Mesothelial cell of epicardium (in vitro differentiated cells): Measurements from ENCODE around the gene RDH14. TPM values are rescaled to one million over a fixed set of nuclear protein-coding genes. Genes with fewer than 3 reads are reported as not detected.
A peak's percentile ranks its signal among the peaks of the same experiment; 100 is the strongest.

Source experiments
- DNase-seq, 2 experiments: peaks; one replicate each; pipeline ENCODE4 v3.0.0; 2021; ENCODE audit warnings: low spot score in 2 of 2; ENCODE audit not compliant: unreplicated experiment in 2 of 2
- H3K27ac Mint-ChIP-seq: 2 replicates; pipeline ENCODE4 v1.8.0; 2021; ENCODE audit warnings: mixed read lengths
- H3K27me3 Mint-ChIP-seq: 2 replicates; pipeline ENCODE4 v1.8.0; 2021; ENCODE audit warnings: low read depth, mixed read lengths
- H3K36me3 Mint-ChIP-seq: 2 replicates; pipeline ENCODE4 v1.8.0; 2021; ENCODE audit warnings: mixed read lengths
- H3K4me1 Mint-ChIP-seq: 2 replicates; pipeline ENCODE4 v1.8.0; 2021; ENCODE audit warnings: mixed read lengths
- H3K4me3 Mint-ChIP-seq: 2 replicates; pipeline ENCODE4 v1.8.0; 2021; ENCODE audit warnings: mild to moderate bottlenecking, moderate library complexity, mixed read lengths
- H3K9me3 Mint-ChIP-seq: 2 replicates; pipeline ENCODE4 v1.8.0; 2021; ENCODE audit warnings: mixed read lengths
- CTCF ChIP-seq: fragments of 200-600 bp; sonication (generic); IDR thresholded peaks from one replicate; pipeline ENCODE4 v1.5.0; 2021; ENCODE audit warnings: antibody characterized with exemption; ENCODE audit not compliant: unreplicated experiment
- total RNA-seq: library from RNA; stranded (reverse); gene quantifications from 3 replicates; pipeline ENCODE4 v1.2.1, GENCODE V29; 2021

Gene RDH14
- total RNA-seq, 1 donor from 2014 or later, result 22.3 TPM

GRCh38 chr2:18578033-18578432 is 17.6 kb upstream of the RDH14 start:
- Mint-ChIP-seq H3K4me3 (no peak overlapping the region), H3K36me3 (peaks cover 12% of the 10 kb centered on the region), H3K4me1 (no peaks in the 10 kb centered on the region), H3K27me3 (no peaks in the 10 kb centered on the region), H3K27ac (no peak overlapping the region), H3K9me3 (peaks cover 26% of the 10 kb centered on the region)
- DNase-seq, result no peak
- TF ChIP-seq CTCF, result no peak

- no peak overlapping the region for H3K27ac Mint-ChIP-seq
- no peaks in the 10 kb centered on the region for H3K27me3 Mint-ChIP-seq
- peaks cover 47% of the 10 kb centered on the region for H3K9me3 Mint-ChIP-seq
- H3K4me1 Mint-ChIP-seq, result peaks cover 5% of the 10 kb centered on the region
- TF ChIP-seq CTCF, result no peak
- peaks cover 56% of the 10 kb centered on the region for H3K36me3 Mint-ChIP-seq
- no peak for DNase-seq
- no peak overlapping the region for H3K4me3 Mint-ChIP-seq
Measured at GRCh38 chr2:18566145-18566769, 5.8 kb upstream of the RDH14 start.

- H3K27me3 Mint-ChIP-seq, result no peaks in the 10 kb centered on the region
- H3K4me1 Mint-ChIP-seq, result peaks cover 40% of the 10 kb centered on the region
- no peak for TF ChIP-seq CTCF
- no peak for DNase-seq
- peak overlapping the region; percentile 97 for H3K27ac Mint-ChIP-seq
- H3K36me3 Mint-ChIP-seq, result peaks cover 25% of the 10 kb centered on the region
- peaks cover 12% of the 10 kb centered on the region for H3K9me3 Mint-ChIP-seq
- peak overlapping the region; percentile 94 for H3K4me3 Mint-ChIP-seq
Measured at GRCh38 chr2:18560797-18561085, 288 bp upstream of the RDH14 start.

GRCh38 chr2:18559531-18560030 is 872 bp downstream of the RDH14 start:
- Mint-ChIP-seq H3K9me3 (peaks cover under 1% of the 10 kb centered on the region), H3K36me3 (peaks cover 24% of the 10 kb centered on the region), H3K27ac (peak overlapping the region; percentile 95), H3K4me1 (peaks cover 40% of the 10 kb centered on the region), H3K4me3 (peak overlapping the region; percentile 94), H3K27me3 (no peaks in the 10 kb centered on the region)
- TF ChIP-seq CTCF, result no peak
- DNase-seq, result no peak

- Mint-ChIP-seq H3K4me3 (peak overlapping the region; percentile 94), H3K36me3 (peaks cover 20% of the 10 kb centered on the region), H3K27me3 (no peaks in the 10 kb centered on the region), H3K27ac (peak overlapping the region; percentile 95), H3K4me1 (peaks cover 45% of the 10 kb centered on the region), H3K9me3 (no peaks in the 10 kb centered on the region)
- TF ChIP-seq CTCF, result no peak
- no peak for DNase-seq
Measured at GRCh38 chr2:18558458-18558857, 2.0 kb downstream of the RDH14 start.

GRCh38 chr2:18557121-18557520 is 3.3 kb downstream of the RDH14 start:
- Mint-ChIP-seq H3K9me3 (no peaks in the 10 kb centered on the region), H3K4me3 (no peak overlapping the region), H3K27me3 (no peaks in the 10 kb centered on the region), H3K36me3 (peaks cover 17% of the 10 kb centered on the region), H3K27ac (no peak overlapping the region), H3K4me1 (peaks cover 55% of the 10 kb centered on the region)
- no peak for TF ChIP-seq CTCF
- no peak for DNase-seq
